NCI-H748 (cell line): ENCODE data around the gene PRR29.
A peak's percentile ranks its signal among the peaks of the same experiment; 100 is the strongest.
"Not testable (repeated sequence)": the region's sequence is repeated elsewhere in the genome, so short reads cannot be mapped to it uniquely, and the experiment has no call there.

Source experiments
- DNase-seq: peaks from one replicate; lab custom pipeline; 2025; ENCODE audit not compliant: unreplicated experiment; lab: John Stamatoyannopoulos, UW

PRR29 gene

GRCh38 chr17:63973930-63974593 is 24.1 kb upstream of the PRR29 start:
- DNase-seq = peak; percentile 30

GRCh38 chr17:63974594-63975192 is 23.5 kb upstream of the PRR29 start:
- DNase-seq = no peak

- DNase-seq = no peak
Measured at GRCh38 chr17:63975541-63976092, 22.5 kb upstream of the PRR29 start.

GRCh38 chr17:63976702-63977101 is 21.4 kb upstream of the PRR29 start:
- DNase-seq = no peak

- no peak for DNase-seq
Measured at GRCh38 chr17:63978272-63979200, 19.6 kb upstream of the PRR29 start.

GRCh38 chr17:63982641-63983040 is 15.5 kb upstream of the PRR29 start:
- not testable (repeated sequence) for DNase-seq

GRCh38 chr17:63983320-63983719 is 14.8 kb upstream of the PRR29 start:
- no peak for DNase-seq

GRCh38 chr17:63984236-63984635 is 13.9 kb upstream of the PRR29 start:
- DNase-seq = no peak

GRCh38 chr17:63984651-63985386 is 13.3 kb upstream of the PRR29 start:
- no peak for DNase-seq

GRCh38 chr17:63985387-63986140 is 12.6 kb upstream of the PRR29 start:
- DNase-seq = no peak

- no peak for DNase-seq
Measured at GRCh38 chr17:63986821-63987220, 11.3 kb upstream of the PRR29 start.

GRCh38 chr17:63987221-63988126 is 10.7 kb upstream of the PRR29 start:
- DNase-seq = no peak

GRCh38 chr17:63988127-63988478 is 10.0 kb upstream of the PRR29 start:
- DNase-seq = no peak

GRCh38 chr17:63988741-63989621 is 9.2 kb upstream of the PRR29 start:
- DNase-seq = no peak

- DNase-seq = no peak
Measured at GRCh38 chr17:63989622-63990345, 8.4 kb upstream of the PRR29 start.

- DNase-seq = no peak
Measured at GRCh38 chr17:63991611-63992010, 6.5 kb upstream of the PRR29 start.

- no peak for DNase-seq
Measured at GRCh38 chr17:63993368-63993985, 4.7 kb upstream of the PRR29 start.
